Measurements from ENCODE around the gene DLG2. TPM values are rescaled to one million over a fixed set of nuclear protein-coding genes. Genes with fewer than 3 reads are reported as not detected.

DLG2 gene
- polyA plus RNA-seq, 6 donors from 2014 or later, result 0.93 to 2.4 (median 1.3) TPM

GRCh38 chr11:84234462-84235202, 1392.5 kb downstream of the DLG2 start:
- Mint-ChIP-seq H3K27ac (no peak overlapping the region), H3K36me3 (no peaks in the 10 kb centered on the region), H3K9me3 (peaks cover 0 to 10% (median 3%) of the 10 kb centered on the region in 7 donors), H3K27me3 (no peaks in the 10 kb centered on the region), H3K4me1 (no peaks in the 10 kb centered on the region), H3K4me3 (no peak overlapping the region)
- no peak for ATAC-seq (ENCODE audit: low read depth in 2 of 2)
- no peak for DNase-seq

- Mint-ChIP-seq H3K36me3 (no peaks in the 10 kb centered on the region), H3K9me3 (peaks cover 0 to 10% (median 3%) of the 10 kb centered on the region in 7 donors), H3K4me1 (no peaks in the 10 kb centered on the region), H3K4me3 (no peak overlapping the region), H3K27me3 (no peaks in the 10 kb centered on the region), H3K27ac (no peak overlapping the region)
- DNase-seq, result no peak
- ATAC-seq (ENCODE audit: low read depth in 2 of 2), result no peak
Observed at GRCh38 chr11:84234011-84234410, 1393.1 kb downstream of the DLG2 start.

- DNase-seq, result no peak
- no peak for ATAC-seq (ENCODE audit: low read depth in 2 of 2)
- H3K27ac Mint-ChIP-seq, result no peak overlapping the region
- no peaks in the 10 kb centered on the region for H3K4me1 Mint-ChIP-seq
- H3K9me3 Mint-ChIP-seq, result peaks cover 0 to 14% (median 3%) of the 10 kb centered on the region in 7 donors
- H3K36me3 Mint-ChIP-seq, result no peaks in the 10 kb centered on the region
- H3K27me3 Mint-ChIP-seq, result no peaks in the 10 kb centered on the region
- no peak overlapping the region for H3K4me3 Mint-ChIP-seq
Observed at GRCh38 chr11:84232511-84232910, 1394.6 kb downstream of the DLG2 start.

DNA sequence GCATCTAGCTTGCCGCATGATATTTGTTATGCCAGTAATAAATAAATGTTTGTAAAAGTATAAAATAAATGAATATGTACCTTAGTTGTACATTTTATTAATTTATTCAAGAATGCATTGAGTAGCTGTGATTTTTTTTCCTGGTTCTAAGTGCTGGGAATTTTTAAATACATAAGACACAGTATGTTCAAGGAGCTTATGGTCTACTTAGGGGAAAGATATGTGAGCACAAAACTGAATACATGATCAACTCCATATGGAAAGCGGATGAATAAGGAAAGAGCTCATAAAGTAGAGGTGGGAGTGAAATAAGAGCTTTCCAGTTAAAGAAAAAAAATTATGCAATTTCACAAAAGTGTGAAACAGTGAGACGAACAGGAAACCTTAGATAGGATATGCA, 1396.7 kb downstream of the DLG2 start:
- H3K36me3 Mint-ChIP-seq, result no peaks in the 10 kb centered on the region
- H3K27me3 Mint-ChIP-seq, result no peaks in the 10 kb centered on the region
- H3K4me1 Mint-ChIP-seq, result no peaks in the 10 kb centered on the region
- no peak overlapping the region for H3K4me3 Mint-ChIP-seq
- DNase-seq (no peak), ATAC-seq (ENCODE audit: low read depth in 2 of 2) (no peak)
- peaks cover 0 to 14% (median 3%) of the 10 kb centered on the region in 7 donors for H3K9me3 Mint-ChIP-seq
- H3K27ac Mint-ChIP-seq, result no peak overlapping the region

DNA sequence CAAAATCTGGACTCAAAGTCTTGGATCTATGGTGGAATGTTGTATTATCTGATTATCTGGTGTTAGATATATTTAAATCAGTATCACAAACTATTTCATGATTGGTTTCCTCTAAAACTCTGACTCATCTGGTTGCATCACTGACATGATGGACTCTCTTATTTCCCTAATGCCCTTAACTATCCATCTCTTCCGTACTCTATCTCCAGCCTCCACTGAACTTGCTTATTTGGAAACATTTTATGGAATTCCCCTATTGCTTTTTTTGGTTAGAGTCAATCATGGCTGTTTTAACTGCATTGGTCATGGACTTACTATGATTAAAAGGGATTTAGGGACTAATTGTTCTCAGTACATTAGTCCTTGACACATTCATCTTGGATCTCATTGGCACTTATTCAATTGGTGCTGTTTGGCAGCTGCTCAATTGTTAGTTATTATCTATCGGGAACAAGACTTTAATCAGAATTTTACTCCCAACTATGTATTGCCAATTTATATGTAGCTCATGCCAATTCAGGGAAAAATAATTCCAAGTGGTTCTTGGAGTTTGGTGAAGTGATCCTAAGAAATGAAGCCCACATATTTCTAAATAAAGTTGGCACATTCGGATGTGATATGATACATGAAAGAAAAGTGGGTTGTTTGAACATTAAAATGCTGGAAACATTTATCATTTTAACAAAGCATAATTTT, 1399.0 kb downstream of the DLG2 start:
- H3K27me3 Mint-ChIP-seq, result no peaks in the 10 kb centered on the region
- DNase-seq, result no peak
- H3K4me1 Mint-ChIP-seq, result no peaks in the 10 kb centered on the region
- no peaks in the 10 kb centered on the region for H3K36me3 Mint-ChIP-seq
- H3K4me3 Mint-ChIP-seq, result no peak overlapping the region
- no peak overlapping the region for H3K27ac Mint-ChIP-seq
- H3K9me3 Mint-ChIP-seq, result peaks cover 0 to 9% (median 2%) of the 10 kb centered on the region in 7 donors
- no peak for ATAC-seq (ENCODE audit: low read depth in 2 of 2)

DNA sequence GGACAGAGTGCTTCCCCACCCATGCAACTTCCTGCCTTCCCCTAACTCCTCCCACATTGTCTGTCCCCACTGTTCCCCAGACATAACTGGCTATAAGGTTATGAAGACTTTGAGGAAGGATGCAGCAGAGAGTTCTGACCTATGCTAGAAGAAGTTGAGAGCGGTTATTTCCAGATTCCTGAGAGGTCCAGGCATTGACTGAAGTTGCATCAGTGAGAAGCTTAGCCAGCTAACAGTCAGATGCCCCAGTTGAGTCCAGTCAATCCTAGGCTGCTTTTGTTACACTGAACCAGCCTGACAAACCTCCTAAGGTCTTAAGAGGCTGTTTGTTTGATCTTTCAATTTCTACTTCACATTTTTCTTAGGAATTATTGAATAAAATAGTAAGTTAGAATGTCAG, 1403.1 kb downstream of the DLG2 start:
- Mint-ChIP-seq H3K27ac (no peak overlapping the region), H3K4me1 (no peaks in the 10 kb centered on the region), H3K36me3 (no peaks in the 10 kb centered on the region), H3K9me3 (peaks cover 0 to 6% (median 2%) of the 10 kb centered on the region in 7 donors), H3K4me3 (no peak overlapping the region), H3K27me3 (no peaks in the 10 kb centered on the region)
- ATAC-seq (ENCODE audit: low read depth in 2 of 2) (no peak), DNase-seq (no peak)

DNA sequence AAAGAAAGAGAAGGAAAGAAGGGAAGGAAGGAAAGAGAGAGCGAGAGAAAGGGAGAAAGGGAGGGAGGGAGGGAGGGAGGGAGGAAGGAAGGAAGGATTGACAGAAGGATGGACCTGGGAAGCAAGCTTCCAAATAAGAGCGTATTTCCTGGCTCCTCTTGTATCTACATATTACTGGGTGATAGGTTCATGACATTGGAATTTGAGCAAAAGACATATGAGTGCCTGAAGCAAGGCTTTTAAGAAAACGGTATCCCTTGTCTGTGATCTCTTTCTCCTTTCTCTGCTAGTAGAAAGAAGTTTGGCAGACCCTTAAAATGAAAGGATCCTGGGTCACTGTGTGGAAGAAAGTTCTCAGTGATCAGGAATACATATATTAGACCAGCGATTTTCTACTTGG, 1408.8 kb downstream of the DLG2 start:
- ATAC-seq (ENCODE audit: low read depth in 2 of 2) (no peak), DNase-seq (no peak)
- no peak overlapping the region for H3K4me3 Mint-ChIP-seq
- no peaks in the 10 kb centered on the region for H3K36me3 Mint-ChIP-seq
- H3K4me1 Mint-ChIP-seq, result no peaks in the 10 kb centered on the region
- H3K27ac Mint-ChIP-seq, result no peak overlapping the region
- no peaks in the 10 kb centered on the region for H3K27me3 Mint-ChIP-seq
- H3K9me3 Mint-ChIP-seq, result peaks cover 0 to 8% (median 3%) of the 10 kb centered on the region in 7 donors

GRCh38 chr11:84215672-84216071, 1411.5 kb downstream of the DLG2 start:
- ATAC-seq (ENCODE audit: low read depth in 2 of 2), result no peak
- Mint-ChIP-seq H3K4me3 (no peak overlapping the region), H3K27ac (no peak overlapping the region), H3K4me1 (no peaks in the 10 kb centered on the region), H3K9me3 (peaks cover 0 to 8% (median 3%) of the 10 kb centered on the region in 7 donors), H3K27me3 (no peaks in the 10 kb centered on the region), H3K36me3 (no peaks in the 10 kb centered on the region)
- DNase-seq, result no peak

- no peaks in the 10 kb centered on the region for H3K36me3 Mint-ChIP-seq
- no peak for DNase-seq
- no peak overlapping the region for H3K4me3 Mint-ChIP-seq
- peaks cover 0 to 8% (median 3%) of the 10 kb centered on the region in 7 donors for H3K9me3 Mint-ChIP-seq
- H3K27me3 Mint-ChIP-seq, result no peaks in the 10 kb centered on the region
- H3K27ac Mint-ChIP-seq, result no peak overlapping the region
- no peak for ATAC-seq (ENCODE audit: low read depth in 2 of 2)
- no peaks in the 10 kb centered on the region for H3K4me1 Mint-ChIP-seq
Observed at GRCh38 chr11:84214557-84214956, 1412.6 kb downstream of the DLG2 start.

- Mint-ChIP-seq H3K4me3 (no peak overlapping the region), H3K4me1 (no peaks in the 10 kb centered on the region), H3K27ac (no peak overlapping the region), H3K27me3 (no peaks in the 10 kb centered on the region), H3K9me3 (peaks cover 0 to 6% (median 3%) of the 10 kb centered on the region in 7 donors), H3K36me3 (no peaks in the 10 kb centered on the region)
- ATAC-seq (ENCODE audit: low read depth in 2 of 2), result no peak
- no peak for DNase-seq
Observed at GRCh38 chr11:84212468-84213390, 1414.4 kb downstream of the DLG2 start.

- no peaks in the 10 kb centered on the region for H3K36me3 Mint-ChIP-seq
- H3K4me1 Mint-ChIP-seq, result no peaks in the 10 kb centered on the region
- H3K27me3 Mint-ChIP-seq, result no peaks in the 10 kb centered on the region
- ATAC-seq (ENCODE audit: low read depth in 2 of 2), result no peak
- H3K9me3 Mint-ChIP-seq, result peaks cover 0 to 4% (median 0%) of the 10 kb centered on the region in 7 donors
- no peak overlapping the region for H3K4me3 Mint-ChIP-seq
- H3K27ac Mint-ChIP-seq, result no peak overlapping the region
- no peak for DNase-seq
Observed at GRCh38 chr11:84211896-84212295, 1415.2 kb downstream of the DLG2 start.

DNA sequence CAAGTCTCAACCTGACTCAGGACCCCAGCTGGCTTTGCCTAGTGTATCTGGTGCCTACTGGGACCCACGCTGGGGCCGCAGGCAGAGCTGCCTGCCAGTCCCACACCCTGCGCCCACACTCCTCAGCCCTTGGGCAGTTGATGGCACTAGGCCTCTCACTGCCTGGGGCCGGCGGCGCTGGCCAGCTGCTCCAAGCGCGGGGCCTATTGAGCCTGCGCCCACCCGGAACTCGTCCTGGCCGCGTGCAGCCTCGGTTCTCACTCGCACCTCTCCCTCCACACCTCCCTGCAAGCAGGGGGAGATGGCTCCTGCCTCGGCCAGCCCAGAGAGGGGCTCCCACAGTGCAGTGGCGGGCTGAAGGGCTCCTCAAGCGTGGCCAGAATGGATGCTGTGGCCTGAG, 1432.4 kb downstream of the DLG2 start:
- peaks cover 0 to 9% (median 5%) of the 10 kb centered on the region in 7 donors for H3K9me3 Mint-ChIP-seq
- ATAC-seq (ENCODE audit: low read depth in 2 of 2), result no peak
- no peak for DNase-seq
- H3K36me3 Mint-ChIP-seq, result no peaks in the 10 kb centered on the region
- no peak overlapping the region for H3K4me3 Mint-ChIP-seq
- H3K27ac Mint-ChIP-seq, result no peak overlapping the region
- H3K4me1 Mint-ChIP-seq, result peaks cover 0 to 4% (median 0%) of the 10 kb centered on the region in 3 donors
- H3K27me3 Mint-ChIP-seq, result no peaks in the 10 kb centered on the region

- ATAC-seq (ENCODE audit: low read depth in 2 of 2), result no peak
- Mint-ChIP-seq H3K27ac (no peak overlapping the region), H3K4me1 (peaks cover 0 to 4% (median 0%) of the 10 kb centered on the region in 3 donors), H3K36me3 (no peaks in the 10 kb centered on the region), H3K27me3 (no peaks in the 10 kb centered on the region), H3K9me3 (peaks cover 0 to 9% (median 5%) of the 10 kb centered on the region in 7 donors), H3K4me3 (no peak overlapping the region)
- no peak for DNase-seq
Observed at GRCh38 chr11:84193706-84194105, 1433.4 kb downstream of the DLG2 start.
